Measurements from ENCODE around the gene GNPNAT1.

The GNPNAT1 gene

DNA sequence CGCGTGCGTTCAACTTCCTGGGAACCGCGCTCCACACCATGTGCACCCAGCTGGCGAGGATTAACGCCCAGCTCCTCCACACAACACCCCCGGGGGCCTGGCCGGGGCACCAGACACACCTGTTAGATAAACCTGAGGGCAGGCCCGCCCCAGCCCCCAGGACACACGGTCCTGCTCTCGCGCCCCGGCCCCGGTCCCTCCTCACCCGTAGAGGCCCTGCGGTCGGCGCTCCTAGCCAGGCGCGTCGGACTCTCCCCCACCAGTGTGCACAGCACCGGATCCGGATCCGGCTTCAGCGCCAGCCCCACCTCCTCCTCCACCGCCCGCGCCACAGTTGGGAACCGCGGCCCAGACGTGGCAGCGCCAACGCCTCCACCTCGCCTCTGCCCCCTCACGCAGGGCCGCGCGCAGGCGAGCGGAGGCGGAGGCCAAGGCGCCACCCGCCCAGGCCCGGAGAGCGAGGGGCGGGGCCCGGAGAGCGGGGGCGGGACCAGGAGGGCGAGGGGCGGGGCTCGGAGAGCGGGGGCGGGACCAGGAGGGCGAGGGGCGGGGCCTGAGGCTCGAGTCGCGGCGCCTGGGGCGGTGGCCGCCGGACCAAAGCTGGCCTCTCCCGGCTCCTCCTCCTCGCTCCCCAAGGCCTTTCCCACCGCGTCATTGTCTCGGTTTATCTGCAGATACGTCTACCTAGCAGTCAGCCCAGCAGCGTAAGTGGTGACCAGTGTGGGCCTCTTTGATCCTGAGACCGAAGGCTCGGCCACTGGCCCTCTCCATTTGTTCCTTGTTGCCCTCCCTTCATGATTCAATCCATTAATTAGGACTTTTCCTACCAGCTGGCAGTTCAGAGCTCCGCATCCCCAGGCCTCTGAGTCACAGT is at the start of gene GNPNAT1:
TSS of gene GNPNAT1 (minus strand) at position 385 of the 874 bp plus-strand sequence. CDS start 6,957 bp downstream, outside the sequence.
- peak; percentile 89 for DNase-seq

DNA sequence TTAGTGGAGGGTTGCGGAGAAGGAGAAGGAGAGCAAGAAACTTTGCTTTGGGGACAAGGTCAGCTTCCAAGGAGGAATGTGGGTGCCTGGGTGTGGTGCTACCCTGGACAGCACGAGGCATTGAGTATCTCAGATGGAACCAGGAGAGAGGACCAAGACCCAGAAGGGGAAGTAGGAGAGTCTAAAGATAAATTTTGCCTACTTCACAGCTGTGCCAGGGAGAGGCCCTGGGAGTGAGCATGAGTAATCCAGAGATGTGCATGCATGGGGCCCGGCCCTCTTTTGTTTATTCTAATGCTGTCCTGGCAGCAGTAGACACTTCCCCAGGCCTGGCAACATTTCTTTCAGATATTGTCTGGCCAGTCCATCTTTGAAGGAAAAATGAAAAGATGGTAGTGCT is 49.5 kb upstream of the GNPNAT1 start:
- no peak for DNase-seq

DNA sequence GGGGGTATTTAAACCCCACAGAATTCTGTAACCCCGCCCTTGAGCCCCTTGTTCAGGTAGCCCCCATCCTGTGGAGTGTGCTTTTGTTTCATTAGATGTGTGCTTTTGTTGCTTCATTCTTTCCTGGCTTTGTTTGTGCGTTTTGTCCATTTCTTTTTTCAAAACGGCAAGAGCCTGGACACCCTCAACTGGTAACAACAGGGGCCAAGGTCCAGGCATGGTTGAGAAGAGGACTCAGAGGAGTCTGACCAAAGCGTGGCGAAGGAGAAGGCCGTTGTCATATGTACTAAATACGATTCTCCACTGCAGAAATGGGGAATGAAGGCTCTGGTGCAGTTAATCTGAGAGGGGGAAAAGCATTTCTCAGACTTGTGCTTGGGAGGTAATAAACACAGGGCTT is 46.0 kb upstream of the GNPNAT1 start:
- no peak for DNase-seq

DNA sequence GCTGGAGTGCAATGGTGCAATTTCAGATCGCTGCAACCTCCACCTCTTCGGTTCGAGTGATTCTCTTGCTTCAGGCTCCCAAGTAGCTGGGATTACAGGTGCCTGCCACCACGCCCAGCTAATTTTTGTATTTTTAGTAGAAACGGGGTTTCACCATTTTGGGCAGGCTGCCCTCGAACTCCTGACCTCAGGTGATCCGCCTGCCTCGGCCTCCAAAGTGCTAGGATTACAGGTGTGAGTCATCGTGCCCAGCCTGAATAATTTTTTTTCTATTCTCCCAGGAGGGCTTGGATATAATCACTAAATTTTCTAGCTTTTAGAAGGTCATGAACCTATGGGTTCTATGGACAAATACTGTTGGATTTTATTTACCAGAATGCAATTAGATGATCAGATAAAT is 44.7 kb upstream of the GNPNAT1 start:
- DNase-seq = no peak

DNA sequence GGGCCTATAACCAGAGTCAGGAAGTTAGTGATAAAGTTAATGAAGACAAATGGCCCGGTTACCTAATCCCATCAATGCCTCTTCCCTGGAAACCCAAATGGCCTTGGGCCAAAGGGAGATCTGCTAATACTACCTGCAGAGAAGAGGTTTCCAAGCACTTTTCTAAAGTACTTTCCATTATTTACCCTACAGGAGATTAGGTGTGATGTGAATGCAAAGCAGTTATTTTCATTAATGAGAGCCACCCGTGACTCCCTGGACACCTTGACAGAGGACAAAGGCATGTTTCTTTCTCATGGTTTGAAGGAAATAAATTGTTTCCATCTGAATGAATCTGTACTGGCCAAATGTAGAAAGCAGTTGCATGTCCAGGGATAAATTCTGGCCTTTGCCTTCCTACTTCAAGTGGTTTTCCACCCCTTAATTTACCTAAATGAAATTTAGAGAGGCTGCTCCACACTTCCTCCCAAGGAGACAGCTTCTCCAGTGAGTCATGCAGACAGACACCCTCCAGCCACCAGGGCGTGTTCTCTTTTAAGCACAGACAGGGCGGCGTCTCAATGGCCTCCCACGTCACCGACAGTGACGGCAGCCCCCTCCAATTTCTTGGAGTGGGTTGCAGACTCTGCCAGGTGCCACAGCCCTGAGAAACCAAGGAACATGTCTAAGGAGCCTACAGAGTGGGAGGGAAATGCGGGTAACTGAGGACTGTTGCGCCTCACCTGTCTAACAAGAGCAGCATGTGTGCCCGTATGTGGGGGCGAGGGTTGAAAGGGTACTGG is 43.9 kb upstream of the GNPNAT1 start:
- no peak for DNase-seq

DNA sequence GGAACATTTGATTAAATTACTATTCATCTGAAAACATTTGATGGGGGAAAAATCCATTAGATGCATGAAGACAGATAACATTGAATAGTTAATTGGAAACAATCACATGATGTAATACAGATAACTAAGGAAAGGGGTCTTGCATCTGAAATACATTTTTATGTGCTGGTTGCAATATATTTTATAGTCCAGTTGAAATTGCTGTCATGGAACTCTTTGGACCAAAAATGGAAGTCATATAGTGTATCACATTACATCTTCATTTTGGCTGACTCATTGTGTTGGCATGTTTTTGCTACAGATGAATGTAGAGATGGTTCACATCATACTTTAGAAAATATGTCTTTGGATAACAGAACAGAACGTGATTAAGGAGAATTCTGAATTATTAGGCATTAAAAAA is 43.0 kb upstream of the GNPNAT1 start:
- no peak for DNase-seq

DNA sequence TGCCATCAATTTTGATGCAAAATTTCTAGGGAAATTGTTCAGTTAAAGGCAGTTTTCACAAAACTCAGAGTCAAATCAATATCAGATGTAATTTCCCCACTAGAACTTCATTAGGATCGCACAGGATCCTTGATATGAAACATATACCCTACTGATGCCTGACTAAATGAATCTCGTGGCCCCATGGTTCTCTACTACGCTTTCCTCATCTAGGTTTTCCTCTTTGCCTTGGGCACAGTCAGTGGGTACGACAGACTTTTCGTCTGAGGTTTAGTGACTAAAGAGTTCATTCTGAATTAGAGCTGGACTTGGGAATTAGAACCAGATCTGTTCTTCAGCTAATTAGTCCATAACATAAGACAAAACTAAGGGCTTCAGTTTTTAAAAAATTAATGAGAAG is 42.5 kb upstream of the GNPNAT1 start:
- DNase-seq = no peak

DNA sequence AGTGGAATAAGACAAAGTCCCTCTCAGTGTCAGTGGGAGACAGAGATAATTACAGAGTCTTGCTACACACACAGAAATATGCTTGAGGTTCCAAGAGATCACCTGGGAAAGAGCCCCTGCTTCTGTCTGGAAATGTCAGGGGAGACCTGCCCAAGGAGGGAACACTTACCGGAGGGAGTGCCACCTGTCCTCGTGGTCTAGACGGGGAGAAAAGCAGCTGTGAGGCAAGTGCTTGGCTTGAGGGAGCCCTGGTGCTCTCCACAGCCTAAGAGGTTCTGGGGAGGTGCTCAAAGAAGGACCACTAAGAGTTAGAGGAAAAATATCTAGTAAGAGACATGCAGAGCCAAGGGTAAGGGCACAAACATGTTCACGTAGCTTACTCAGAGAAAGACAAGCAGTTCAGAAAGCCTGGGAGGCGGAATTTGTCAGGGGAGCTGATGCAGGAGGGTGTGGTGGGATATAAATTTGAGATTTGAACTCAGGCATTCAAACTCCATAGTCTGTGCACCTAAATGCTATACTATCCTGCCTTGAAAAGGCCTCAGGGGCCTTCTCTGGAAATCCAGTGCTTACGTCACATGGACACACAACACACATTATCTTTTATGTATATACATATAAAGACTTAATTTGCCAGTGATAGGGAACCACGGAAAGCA is 38.2 kb upstream of the GNPNAT1 start:
- no peak for DNase-seq

DNA sequence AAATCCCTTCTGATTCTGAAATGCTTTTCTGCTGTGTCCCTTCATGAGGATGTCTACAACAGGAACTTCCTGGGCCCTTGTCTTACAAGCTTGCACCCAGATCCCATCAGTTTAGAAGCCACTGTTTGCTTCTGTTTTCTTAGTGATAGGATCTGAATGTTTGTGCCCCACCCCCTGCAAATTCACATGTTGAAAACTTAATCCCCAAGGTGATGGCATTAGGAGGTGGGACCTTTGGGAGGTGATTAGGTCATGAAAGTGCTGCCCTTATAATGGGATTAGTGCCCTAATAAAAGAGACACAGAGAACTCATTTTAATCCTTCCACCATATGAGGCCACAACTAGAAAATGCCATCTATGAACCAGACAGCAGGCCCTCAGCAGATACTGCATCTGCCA is 36.0 kb upstream of the GNPNAT1 start:
- no peak for DNase-seq

DNA sequence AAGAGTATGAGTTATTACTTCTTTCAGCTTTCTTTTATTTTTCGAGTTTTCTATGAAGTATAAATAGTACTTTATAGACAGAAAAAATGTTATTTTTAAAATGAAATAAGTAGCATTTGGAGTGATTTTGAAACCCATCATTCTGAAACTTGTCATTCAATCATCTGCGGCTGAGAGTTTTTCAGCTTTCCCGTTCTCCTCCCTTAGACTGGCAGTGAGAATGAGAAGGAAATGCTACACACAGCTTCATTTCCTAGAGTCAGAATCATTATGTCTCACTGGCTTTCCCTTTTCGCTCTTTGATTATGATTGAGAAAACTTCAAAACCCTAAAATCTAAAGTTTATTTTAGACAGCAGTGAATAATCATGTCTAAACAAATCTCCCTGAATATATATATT is 33.7 kb upstream of the GNPNAT1 start:
- no peak for DNase-seq

DNA sequence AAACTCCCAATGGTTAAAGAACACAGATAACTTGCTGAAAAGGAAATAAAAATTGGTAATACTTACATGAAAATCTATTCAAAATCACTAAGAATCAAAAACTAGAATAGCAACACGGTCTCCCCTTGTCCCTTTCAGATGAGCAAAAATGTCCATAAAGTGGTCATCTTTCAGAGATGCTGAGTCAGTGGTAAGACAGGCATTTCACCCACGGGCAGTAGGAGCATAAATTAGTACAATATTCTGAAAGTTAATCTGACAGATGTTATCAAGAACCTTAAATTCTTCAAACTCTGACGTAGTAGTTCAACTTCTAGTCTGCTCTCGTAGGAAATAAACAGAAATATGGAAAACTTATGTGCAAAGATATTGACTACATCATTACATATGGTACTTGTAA is 33.1 kb upstream of the GNPNAT1 start:
- no peak for DNase-seq

DNA sequence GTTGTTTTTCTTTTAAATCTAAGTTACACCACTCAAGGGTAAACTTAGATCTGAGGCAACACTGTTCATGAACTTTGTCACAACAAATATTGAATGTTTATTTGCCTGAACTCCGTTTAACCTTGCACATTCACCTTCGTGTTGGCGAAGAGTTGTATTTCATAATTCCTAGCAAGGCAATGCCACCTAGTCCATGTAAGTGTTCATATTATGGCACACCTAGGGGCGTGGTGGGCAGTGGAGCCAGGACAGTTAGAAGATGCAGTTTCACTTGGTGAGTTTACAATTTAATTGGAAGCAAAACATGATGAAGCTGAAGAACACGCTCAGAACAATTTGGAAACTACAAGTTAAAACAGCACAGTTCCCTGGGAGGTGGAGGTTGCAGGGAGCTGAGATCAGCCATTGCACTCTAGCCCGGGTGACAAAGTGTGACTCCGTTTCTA is 30.4 kb upstream of the GNPNAT1 start:
- DNase-seq = no peak

DNA sequence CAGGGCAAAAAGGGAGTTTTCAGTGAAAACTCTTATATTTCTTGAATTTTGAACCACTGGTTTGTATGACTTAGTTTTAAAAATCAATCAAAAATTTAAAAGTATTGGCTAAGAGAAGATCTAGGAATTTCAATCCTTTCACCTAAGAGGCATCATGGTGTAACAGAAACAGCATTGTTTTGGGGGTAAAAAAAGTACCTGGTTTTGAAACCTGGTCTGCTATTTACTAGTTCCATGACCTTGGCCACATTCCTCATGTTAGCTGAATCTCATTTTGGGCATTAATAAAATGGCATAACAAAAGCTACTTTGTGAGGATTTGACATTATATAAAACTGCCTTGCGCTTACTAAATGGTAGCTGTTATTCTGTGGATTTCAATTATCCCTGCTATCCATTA is 16.7 kb upstream of the GNPNAT1 start:
- no peak for DNase-seq

DNA sequence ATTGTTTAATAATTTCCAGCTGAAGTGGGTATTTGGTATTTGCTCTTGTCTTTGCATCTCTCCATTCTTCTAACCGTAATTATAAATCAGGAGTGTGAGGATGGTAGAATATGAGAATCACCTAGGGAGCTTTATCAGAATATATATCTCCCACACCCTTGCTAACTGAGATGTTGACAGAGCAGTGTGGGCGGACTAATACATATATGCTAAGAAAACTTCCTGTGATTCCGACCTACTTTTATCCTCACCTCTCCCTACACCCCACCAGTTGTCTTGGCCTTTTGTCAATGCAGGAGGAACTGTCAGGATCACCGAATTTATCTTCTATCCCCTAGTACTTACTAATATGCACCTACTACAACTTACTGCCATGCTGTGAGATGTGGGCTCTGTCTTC is 14.7 kb upstream of the GNPNAT1 start:
- DNase-seq = no peak

DNA sequence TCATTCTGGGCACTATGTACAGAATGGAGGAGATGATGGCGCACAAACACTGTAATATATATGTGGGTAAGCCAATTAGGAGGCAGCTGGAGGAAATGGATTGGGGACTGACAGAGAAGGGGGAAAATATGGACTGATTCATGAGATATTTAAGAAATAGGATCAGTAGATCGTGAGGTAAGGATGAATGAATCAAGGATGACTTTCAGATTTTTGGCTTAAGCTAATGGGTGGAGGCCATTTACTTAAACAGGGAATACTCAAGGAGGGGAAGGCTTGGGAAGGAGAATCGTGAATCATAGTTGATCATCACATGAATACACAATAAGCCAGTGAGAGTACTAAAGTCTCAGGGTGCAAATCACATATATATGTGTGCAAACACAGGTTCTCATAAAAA is 11.2 kb upstream of the GNPNAT1 start:
- no peak for DNase-seq

DNA sequence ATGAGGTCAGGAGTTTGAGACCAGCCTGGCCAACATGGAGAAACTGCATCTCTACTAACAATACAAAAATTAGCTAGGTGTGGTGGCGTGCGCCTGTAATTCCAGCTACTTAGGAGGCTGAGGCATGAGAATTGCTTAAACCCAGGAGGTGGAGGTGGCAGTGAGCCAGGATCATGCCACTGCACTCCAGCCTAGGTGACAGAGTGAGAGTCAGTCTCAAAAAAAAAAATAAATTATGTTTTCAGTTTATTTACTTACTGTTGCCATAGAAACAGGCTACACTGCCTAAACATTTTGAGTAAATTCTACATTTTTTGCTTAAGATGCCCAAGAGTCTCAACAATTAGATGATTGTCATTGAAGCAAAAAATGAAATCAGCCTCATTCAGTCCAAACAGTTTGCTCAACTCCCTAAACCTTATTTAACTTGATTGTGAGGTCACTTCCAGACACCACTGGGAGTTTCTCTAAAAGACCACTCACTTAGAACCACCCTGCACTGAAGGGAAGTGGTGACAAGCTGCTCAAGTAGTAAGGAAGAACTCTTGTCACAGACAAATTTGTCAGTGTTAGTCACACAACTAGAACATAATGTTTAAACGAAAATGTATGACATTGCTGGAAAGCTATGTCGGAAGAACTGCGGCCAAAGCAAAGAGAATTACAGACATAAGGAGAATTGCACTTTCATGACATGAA is 9.8 kb upstream of the GNPNAT1 start:
- no peak for DNase-seq

DNA sequence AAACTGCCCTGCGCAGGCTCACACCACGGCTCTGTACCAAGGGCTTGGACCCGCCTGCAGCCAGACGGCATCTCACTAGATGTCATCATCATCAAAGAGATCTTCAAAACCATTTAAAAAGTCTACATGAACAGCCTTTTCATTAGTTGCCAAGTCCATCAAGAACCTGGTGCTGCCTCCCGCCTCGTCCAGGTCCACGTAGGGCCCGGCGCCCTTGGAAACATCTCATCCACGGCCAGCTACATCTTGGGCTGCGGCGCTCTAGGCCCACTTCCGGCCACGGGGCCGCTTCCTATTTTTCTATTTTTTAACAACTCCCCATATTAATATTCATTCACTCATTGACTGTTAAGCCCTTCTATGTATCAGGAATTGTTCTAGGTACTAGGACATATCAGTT is 7.4 kb upstream of the GNPNAT1 start:
- DNase-seq = no peak

DNA sequence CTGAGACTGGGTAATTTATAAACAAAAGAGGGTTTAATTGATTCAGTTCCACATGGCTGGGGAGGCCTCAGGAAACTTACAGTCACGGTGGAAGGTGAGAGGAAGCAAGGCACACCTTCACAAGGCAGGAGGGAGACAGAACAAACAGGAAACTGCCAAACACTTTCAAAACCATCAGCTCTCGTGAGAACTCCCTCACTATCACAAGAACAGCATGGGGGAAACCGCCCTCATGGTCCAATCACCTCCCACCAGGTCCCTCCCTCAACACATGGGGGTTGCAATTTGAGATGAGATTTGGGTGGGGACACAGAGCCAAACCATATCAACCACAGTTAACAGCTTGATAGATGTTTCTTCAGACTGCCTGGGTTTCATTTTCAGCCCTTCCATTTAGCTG is 6.2 kb upstream of the GNPNAT1 start:
- no peak for DNase-seq

DNA sequence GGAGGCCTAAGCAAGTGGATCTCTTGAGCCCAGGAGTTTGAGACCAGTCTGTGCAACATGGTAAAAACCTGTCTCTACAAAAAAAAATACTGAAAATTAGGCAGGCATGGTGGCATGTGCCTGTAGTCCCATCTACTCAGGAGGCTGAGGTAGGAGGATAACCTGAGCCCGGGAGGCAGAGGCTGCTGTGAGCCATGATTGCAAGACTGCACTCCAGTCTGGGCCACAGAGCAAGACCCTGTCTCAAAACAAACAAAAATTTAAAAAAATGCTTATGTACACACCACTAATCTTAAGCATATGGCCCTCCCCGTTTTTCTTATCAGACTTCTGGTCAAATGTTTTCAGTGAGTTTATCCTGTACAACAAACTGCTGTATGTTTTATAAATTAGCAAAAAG is 1.7 kb upstream of the GNPNAT1 start:
- DNase-seq = no peak

DNA sequence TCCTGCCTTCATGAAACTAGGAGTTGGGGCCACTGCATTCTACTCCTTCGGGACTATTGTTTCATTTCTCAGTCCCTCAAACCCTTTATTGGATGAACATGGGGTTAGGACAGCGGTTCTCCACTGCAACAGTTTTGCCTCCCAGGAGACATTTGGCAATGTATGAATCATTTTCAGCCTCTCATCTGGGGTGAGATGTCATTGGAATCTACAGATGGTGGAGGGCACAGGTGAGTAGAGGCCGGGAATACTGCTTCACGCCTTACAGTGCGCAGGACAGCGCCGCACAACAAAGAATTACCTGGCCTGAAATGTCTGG is 649 bp upstream of the GNPNAT1 start:
- DNase-seq = no peak

DNA sequence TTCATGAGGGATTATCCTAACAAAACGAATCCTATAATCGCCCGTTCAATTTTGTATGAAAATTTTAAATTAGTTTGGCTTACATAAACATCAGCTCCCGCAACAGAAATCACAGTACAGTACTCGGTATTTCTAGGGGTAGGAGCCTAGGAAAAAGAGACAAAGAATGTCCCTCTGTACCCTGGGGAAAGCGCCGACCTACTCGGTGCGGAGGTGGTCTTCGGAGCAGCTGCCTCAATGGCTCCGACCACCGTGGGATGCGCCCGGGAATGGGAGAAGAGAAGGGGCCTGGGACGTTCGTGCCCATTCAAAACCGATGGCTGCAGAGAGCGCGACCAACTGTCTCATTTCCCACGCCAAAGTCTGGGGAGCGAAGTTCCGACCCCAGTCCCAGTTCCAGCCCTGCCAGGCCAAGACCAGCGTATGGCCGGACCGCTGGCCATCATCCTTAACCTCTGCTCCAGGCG is 618 bp downstream of the GNPNAT1 start:
- DNase-seq = no peak

DNA sequence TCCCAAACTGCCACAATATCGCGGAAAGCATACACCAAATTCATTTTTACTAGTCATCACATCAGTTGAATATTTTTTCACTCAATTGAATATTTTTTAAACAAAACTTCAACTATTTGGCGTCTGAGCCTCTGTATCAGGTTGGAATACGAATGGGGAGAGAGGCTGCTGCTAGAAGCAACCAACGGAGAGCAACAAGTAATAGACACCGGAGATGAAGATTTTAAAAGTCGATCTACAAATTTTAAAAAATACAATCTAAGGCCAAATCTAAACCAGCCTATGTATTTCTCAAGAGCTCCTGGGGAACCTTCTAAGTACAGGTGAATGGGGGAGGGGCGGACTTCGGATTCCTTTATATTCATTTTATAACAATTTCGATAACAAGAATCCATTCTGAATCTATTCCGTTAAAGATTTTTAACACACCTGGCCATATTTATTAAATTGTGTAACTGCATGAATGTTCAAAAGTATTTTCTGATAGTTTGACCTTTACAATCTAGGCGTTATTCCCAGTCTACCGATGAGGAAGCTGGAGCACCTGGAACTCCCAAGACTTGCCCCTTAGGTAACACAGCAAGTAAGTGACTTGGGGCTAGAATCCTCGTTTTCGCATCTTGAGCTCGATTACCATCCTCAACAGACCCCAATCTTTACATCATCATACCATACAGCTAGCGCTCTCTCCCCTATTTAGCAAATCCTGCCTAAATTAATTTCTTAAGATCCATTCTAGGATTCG is 1.2 kb downstream of the GNPNAT1 start:
- no peak for DNase-seq

Measured in NCI-H2171 (cell line).